DND-41 (cell line): ENCODE measurements around the gene SPPL3.

ENCODE experiments used
- CTCF ChIP-seq: IDR thresholded peaks from 2 replicates; pipeline ENCODE4 v1.5.1; 2012; ENCODE audit warnings: borderline replicate concordance, low read length, moderate library complexity, mild to moderate bottlenecking; ENCODE audit not compliant: poor library complexity, severe bottlenecking; ENCODE audit errors: extremely low read depth
- EZH2 ChIP-seq: IDR thresholded peaks from 3 replicates; pipeline ENCODE4 v1.6.1; 2012; ENCODE audit warnings: borderline replicate concordance, low read depth, mild to moderate bottlenecking, moderate library complexity, low read length, inconsistent platforms; ENCODE audit not compliant: severe bottlenecking

- TF ChIP-seq CTCF, result no peak
- no peak for TF ChIP-seq EZH2
Measured at GRCh38 chr12:120712610-120713009, 191.5 kb downstream of the SPPL3 start.
